Activated T-cell treated with anti-CD3 and anti-CD28 coated beads, Interleukin-2, amount 50 U/mL, for 4 hours (primary cell): ENCODE measurements around the gene KRT83. TPM values are rescaled to one million over a fixed set of nuclear protein-coding genes. Genes with fewer than 3 reads are reported as not detected.
"Not testable (repeated sequence)": the region's sequence is repeated elsewhere in the genome, so short reads cannot be mapped to it uniquely, and the experiment has no call there.

Source experiments
- ATAC-seq, 2 donors: fragments of 200-7000 bp; cut with Tn5 transposase; one replicate each; pipeline ENCODE4 v1.10.0; 2021
- DNase-seq: peaks from one replicate; pipeline ENCODE4 v3.0.0-alpha.2; 2020
- H3K27me3 Mint-ChIP-seq: one replicate; pipeline ENCODE4 v1.8.0; 2021; ENCODE audit warnings: low read depth, mixed read lengths
- H3K36me3 Mint-ChIP-seq: one replicate; pipeline ENCODE4 v1.8.0; 2022; ENCODE audit warnings: mixed read lengths; ENCODE audit not compliant: insufficient read depth
- H3K4me1 Mint-ChIP-seq: one replicate; pipeline ENCODE4 v1.8.0; 2021; ENCODE audit warnings: low read depth, mixed read lengths
- H3K4me3 Mint-ChIP-seq: one replicate; pipeline ENCODE4 v1.8.0; 2021; ENCODE audit warnings: mild to moderate bottlenecking, moderate library complexity, mixed read lengths
- H3K9me3 Mint-ChIP-seq: one replicate; pipeline ENCODE4 v1.8.0; 2021; ENCODE audit warnings: mixed read lengths
- total RNA-seq, 3 donors: library from RNA; stranded (reverse); gene quantifications; one replicate each; pipeline ENCODE4 v1.2.1, GENCODE V29; 2021

Gene KRT83
- total RNA-seq, 3 donors from 2014 or later, result not detected

GRCh38 chr12:52300796-52301691 lies 20.2 kb downstream of the KRT83 start:
- Mint-ChIP-seq H3K9me3 (no peaks in the 10 kb centered on the region), H3K4me3 (no peak overlapping the region), H3K36me3 (no peaks in the 10 kb centered on the region), H3K4me1 (peaks cover 13% of the 10 kb centered on the region), H3K27me3 (peaks cover 11% of the 10 kb centered on the region)
- ATAC-seq (no peak), DNase-seq (no peak)

- Mint-ChIP-seq H3K9me3 (no peaks in the 10 kb centered on the region), H3K36me3 (no peaks in the 10 kb centered on the region), H3K4me1 (no peaks in the 10 kb centered on the region), H3K27me3 (peaks cover 14% of the 10 kb centered on the region), H3K4me3 (no peak overlapping the region)
- DNase-seq (no peak), ATAC-seq (no peak)
These were observed 22.5 kb downstream of the KRT83 start for GRCh38 chr12:52298677-52299190.

DNA sequence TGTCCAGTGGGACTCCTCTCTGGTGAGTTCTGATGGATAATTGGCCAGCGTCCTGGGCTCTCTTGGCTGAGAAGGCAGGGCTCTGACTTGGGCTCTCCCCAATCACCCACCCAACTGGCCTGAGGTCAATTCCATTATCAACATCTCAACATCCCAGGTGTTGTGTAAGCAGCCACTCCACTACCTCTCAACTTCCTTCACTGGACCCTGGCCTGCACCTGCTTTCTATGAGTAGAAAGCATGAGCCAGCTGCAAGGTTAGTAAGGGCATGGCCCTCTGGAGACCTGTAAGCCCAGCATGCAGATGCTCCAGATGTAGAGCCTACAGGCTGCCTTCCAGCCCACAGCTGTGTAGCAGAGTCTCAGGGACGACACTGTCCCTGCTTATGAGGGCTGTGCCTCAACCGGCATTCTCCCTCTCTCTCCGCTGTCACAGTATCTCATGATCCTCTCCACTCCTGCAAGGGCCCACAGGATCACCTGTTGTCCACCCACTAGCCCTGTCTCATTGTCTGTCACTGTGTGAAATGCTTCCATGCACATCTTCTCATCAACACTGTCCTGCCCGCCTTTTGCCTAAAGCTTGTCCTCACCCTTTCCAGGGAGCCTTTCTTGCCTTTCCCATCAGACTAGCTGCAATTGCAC lies 24.5 kb downstream of the KRT83 start:
- no peak for ATAC-seq
- Mint-ChIP-seq H3K4me3 (no peak overlapping the region), H3K9me3 (no peaks in the 10 kb centered on the region), H3K36me3 (no peaks in the 10 kb centered on the region), H3K27me3 (peaks cover 18% of the 10 kb centered on the region), H3K4me1 (no peaks in the 10 kb centered on the region)
- no peak for DNase-seq

- Mint-ChIP-seq H3K27me3 (peaks cover 21% of the 10 kb centered on the region), H3K4me3 (no peak overlapping the region), H3K4me1 (no peaks in the 10 kb centered on the region), H3K9me3 (no peaks in the 10 kb centered on the region), H3K36me3 (no peaks in the 10 kb centered on the region)
- ATAC-seq (no peak), DNase-seq (no peak)
These were observed 25.5 kb downstream of the KRT83 start for GRCh38 chr12:52295663-52296062.

DNA sequence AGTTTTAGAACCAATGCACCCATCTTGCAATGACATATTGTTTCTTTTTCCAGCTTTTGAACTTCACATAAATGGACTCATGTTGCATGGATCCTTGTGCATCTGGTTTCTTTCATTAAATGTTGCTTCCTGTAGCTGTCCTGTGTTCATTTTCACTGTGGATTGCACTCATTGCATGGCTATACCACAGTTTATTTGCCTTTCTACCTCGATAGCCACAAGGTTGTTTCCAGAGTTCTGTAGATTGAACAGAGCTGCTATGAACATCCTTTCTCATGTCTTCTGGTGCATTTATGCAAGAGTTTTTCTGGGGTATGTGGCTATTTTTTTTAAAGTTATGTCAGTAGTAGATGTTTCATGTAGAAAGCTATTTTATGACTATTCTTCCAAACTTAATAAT lies 26.4 kb downstream of the KRT83 start:
- no peaks in the 10 kb centered on the region for H3K36me3 Mint-ChIP-seq
- H3K4me1 Mint-ChIP-seq, result no peaks in the 10 kb centered on the region
- peaks cover 21% of the 10 kb centered on the region for H3K27me3 Mint-ChIP-seq
- no peak overlapping the region for H3K4me3 Mint-ChIP-seq
- DNase-seq (no peak), ATAC-seq (no peak)
- no peaks in the 10 kb centered on the region for H3K9me3 Mint-ChIP-seq

- Mint-ChIP-seq H3K9me3 (no peaks in the 10 kb centered on the region), H3K4me3 (no peak overlapping the region), H3K27me3 (peaks cover 19% of the 10 kb centered on the region), H3K36me3 (no peaks in the 10 kb centered on the region), H3K4me1 (no peaks in the 10 kb centered on the region)
- ATAC-seq (no peak), DNase-seq (no peak)
These were observed 27.3 kb downstream of the KRT83 start for GRCh38 chr12:52293926-52294325.

DNA sequence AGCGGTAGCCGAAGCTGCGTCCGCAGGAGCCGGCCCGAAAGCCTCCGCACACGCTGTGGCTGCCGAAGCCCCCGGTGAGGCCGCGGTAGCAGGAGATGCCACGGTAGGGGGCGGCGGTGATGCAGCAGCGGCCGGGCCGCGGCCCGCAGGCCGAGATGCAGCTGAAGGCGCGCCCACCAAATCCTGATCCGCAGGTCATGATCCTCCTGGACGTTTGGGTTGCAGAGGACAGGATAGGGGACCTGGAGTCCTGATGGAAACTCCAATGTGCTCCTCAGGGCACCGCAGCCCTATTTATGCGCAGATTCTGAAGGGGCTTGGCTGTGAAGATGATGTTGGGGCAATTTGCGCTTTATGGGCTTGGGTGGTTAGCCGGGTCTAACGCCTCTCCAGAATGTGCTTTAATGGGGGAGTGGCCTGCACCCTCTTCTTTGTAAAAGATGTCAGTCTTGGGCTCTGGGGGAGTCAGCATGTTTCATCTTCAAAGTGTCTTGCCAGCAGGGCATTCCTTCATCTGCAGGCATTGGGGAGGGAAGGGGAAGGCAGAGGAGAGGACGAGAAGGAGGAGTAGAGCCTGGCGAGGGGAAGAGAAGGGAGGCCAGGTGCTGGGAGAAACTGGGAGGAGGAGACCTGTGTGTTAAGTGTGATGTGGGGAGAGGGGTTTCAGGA lies 29.8 kb downstream of the KRT83 start, which contains the start of gene KRT81:
Gene KRT81 (minus strand): TSS at position 268 of the 669 bp plus-strand sequence. CDS start 69 bp downstream, at position 199.
- no peak for DNase-seq
- no peaks in the 10 kb centered on the region for H3K9me3 Mint-ChIP-seq
- no peak within 1 kb of the TSS for H3K4me3 Mint-ChIP-seq
- H3K4me1 Mint-ChIP-seq, result peaks cover 5% of the 10 kb centered on the region
- peaks cover 12% of the 10 kb centered on the region for H3K27me3 Mint-ChIP-seq
- H3K36me3 Mint-ChIP-seq, result no peaks in the 10 kb centered on the region
- no peak for ATAC-seq

- not testable (repeated sequence) for DNase-seq, H3K9me3 Mint-ChIP-seq, H3K4me1 Mint-ChIP-seq, H3K4me3 Mint-ChIP-seq, ATAC-seq, H3K27me3 Mint-ChIP-seq, H3K36me3 Mint-ChIP-seq
These were observed 30.6 kb downstream of the KRT83 start for GRCh38 chr12:52290483-52291134.

GRCh38 chr12:52287816-52288805 lies 33.1 kb downstream of the KRT83 start:
- H3K9me3 Mint-ChIP-seq, H3K27me3 Mint-ChIP-seq, H3K4me3 Mint-ChIP-seq, H3K36me3 Mint-ChIP-seq, DNase-seq, H3K4me1 Mint-ChIP-seq, ATAC-seq: not testable (repeated sequence)

DNA sequence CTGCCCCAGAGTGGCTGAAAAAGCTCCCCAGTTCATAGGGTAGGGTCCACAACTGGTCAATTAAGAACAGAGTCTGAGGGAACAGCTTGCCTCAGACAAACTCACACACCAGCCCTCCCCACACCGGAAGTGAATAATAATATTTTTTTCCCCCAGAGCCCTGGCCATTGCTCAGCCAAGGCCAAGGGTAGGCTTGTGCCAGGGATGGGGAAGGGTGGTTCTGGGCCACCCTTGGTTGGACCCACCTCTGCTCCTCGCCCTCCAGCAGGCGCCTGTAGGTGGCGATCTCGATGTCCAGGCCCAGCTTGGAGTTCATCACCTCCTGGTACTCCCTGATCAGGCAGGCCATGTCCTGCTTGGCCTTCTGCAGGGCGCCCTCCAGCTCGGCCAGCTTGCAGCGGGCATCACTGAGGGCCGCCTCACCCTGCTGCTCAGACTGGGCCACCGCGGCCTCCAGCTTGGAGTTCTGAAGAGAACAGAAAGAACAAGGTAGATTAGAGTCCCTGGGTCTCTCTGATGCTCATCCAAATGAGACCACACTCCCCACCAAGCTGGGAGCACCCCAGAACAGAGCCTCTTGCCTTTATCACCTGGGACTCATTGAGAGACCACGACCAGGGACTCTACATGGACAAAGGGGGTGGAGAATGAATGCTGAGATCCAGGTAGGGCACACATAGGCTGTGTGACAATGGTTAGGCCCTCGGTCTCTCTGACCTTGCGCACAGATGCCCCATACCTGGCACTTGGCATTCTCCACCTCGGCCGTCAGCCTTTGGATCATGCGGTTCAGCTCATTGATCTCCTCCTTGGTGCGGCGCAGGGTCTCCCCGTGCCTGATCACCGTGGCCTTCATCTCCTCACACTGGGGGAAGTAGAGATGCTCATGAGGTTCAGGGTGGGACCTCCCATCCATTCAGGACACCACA lies 34.1 kb downstream of the KRT83 start:
- not testable (repeated sequence) for DNase-seq, H3K9me3 Mint-ChIP-seq, H3K36me3 Mint-ChIP-seq, H3K27me3 Mint-ChIP-seq, H3K4me3 Mint-ChIP-seq, ATAC-seq, H3K4me1 Mint-ChIP-seq

- Mint-ChIP-seq H3K36me3 (no peaks in the 10 kb centered on the region), H3K27me3 (peaks cover 3% of the 10 kb centered on the region), H3K4me3 (no peak overlapping the region), H3K9me3 (no peaks in the 10 kb centered on the region), H3K4me1 (peaks cover 5% of the 10 kb centered on the region)
- DNase-seq (no peak), ATAC-seq (no peak)
These were observed 35.2 kb downstream of the KRT83 start for GRCh38 chr12:52285851-52286530.

GRCh38 chr12:52285172-52285745 lies 35.9 kb downstream of the KRT83 start:
- H3K4me3 Mint-ChIP-seq, result no peak overlapping the region
- H3K9me3 Mint-ChIP-seq, result no peaks in the 10 kb centered on the region
- H3K27me3 Mint-ChIP-seq, result peaks cover 3% of the 10 kb centered on the region
- DNase-seq (no peak), ATAC-seq (no peak)
- H3K4me1 Mint-ChIP-seq, result peaks cover 5% of the 10 kb centered on the region
- no peaks in the 10 kb centered on the region for H3K36me3 Mint-ChIP-seq
